Measurements from ENCODE around the gene SLC14A1.

- TF ChIP-seq, protein P1, sequence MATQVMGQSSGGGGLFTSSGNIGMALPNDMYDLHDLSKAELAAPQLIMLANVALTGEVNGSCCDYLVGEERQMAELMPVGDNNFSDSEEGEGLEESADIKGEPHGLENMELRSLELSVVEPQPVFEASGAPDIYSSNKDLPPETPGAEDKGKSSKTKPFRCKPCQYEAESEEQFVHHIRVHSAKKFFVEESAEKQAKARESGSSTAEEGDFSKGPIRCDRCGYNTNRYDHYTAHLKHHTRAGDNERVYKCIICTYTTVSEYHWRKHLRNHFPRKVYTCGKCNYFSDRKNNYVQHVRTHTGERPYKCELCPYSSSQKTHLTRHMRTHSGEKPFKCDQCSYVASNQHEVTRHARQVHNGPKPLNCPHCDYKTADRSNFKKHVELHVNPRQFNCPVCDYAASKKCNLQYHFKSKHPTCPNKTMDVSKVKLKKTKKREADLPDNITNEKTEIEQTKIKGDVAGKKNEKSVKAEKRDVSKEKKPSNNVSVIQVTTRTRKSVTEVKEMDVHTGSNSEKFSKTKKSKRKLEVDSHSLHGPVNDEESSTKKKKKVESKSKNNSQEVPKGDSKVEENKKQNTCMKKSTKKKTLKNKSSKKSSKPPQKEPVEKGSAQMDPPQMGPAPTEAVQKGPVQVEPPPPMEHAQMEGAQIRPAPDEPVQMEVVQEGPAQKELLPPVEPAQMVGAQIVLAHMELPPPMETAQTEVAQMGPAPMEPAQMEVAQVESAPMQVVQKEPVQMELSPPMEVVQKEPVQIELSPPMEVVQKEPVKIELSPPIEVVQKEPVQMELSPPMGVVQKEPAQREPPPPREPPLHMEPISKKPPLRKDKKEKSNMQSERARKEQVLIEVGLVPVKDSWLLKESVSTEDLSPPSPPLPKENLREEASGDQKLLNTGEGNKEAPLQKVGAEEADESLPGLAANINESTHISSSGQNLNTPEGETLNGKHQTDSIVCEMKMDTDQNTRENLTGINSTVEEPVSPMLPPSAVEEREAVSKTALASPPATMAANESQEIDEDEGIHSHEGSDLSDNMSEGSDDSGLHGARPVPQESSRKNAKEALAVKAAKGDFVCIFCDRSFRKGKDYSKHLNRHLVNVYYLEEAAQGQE (IDR thresholded peaks at IDR 0.05; ENCODE audit: low read depth), result no peak
- TF ChIP-seq EP300 (IDR thresholded peaks at IDR 0.05; ENCODE audit: borderline replicate concordance), result no peak
- TF ChIP-seq EGR1 (IDR thresholded peaks at IDR 0.05), result no peak
- no peak for TF ChIP-seq RAD21 (IDR thresholded peaks at IDR 0.05; ENCODE audit: low read depth)
- no peak for TF ChIP-seq NFIC (IDR thresholded peaks at IDR 0.05)
- no peak for TF ChIP-seq YY1 (IDR thresholded peaks at IDR 0.05; ENCODE audit: low read depth)
- TF ChIP-seq CEBPB (IDR thresholded peaks at IDR 0.05), result no peak
- TF ChIP-seq, protein P2, sequence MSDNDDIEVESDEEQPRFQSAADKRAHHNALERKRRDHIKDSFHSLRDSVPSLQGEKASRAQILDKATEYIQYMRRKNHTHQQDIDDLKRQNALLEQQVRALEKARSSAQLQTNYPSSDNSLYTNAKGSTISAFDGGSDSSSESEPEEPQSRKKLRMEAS (IDR thresholded peaks at IDR 0.05), result no peak
- TF ChIP-seq CREB1 (IDR thresholded peaks at IDR 0.05; ENCODE audit: low read depth), result no peak
Measured at GRCh38 chr18:45777393-45777792, 53.4 kb downstream of the SLC14A1 start.
